KOPT-K1 (cell line): ENCODE results near the gene C4orf50.
"Not testable (repeated sequence)": the region's sequence is repeated elsewhere in the genome, so short reads cannot be mapped to it uniquely, and the experiment has no call there.

Source experiments
- H3K27ac ChIP-seq: fragments of 200-600 bp; sonication (generic); 2 replicates; pipeline ENCODE4 v1.5.1; 2016; ENCODE audit warnings: antibody characterized with exemption, mild to moderate bottlenecking, low read depth, low read length; ENCODE audit not compliant: poor library complexity, severe bottlenecking
- H3K36me3 ChIP-seq: fragments of 200-600 bp; sonication (generic); 2 replicates; pipeline ENCODE4 v1.5.1; 2017; ENCODE audit warnings: antibody characterized with exemption, mild to moderate bottlenecking, low read length, moderate library complexity; ENCODE audit not compliant: insufficient read depth
- H3K9me3 ChIP-seq: fragments of 200-600 bp; sonication (generic); 2 replicates; pipeline ENCODE4 v1.5.1; 2017; ENCODE audit warnings: antibody characterized with exemption, low read length, mild to moderate bottlenecking; ENCODE audit not compliant: insufficient read depth, poor library complexity, severe bottlenecking

C4orf50 gene

GRCh38 chr4:6011686-6012085, 6.5 kb downstream of the C4orf50 start:
- Histone ChIP-seq H3K9me3 (no peaks in the 10 kb centered on the region), H3K27ac (no peak overlapping the region)

GRCh38 chr4:6011271-6011671, 7.0 kb downstream of the C4orf50 start:
- Histone ChIP-seq H3K27ac (no peak overlapping the region), H3K36me3 (no peaks in the 10 kb centered on the region), H3K9me3 (no peaks in the 10 kb centered on the region)

More at GRCh38 chr4:6011686-6012085, 6.5 kb downstream of the C4orf50 start:
- no peaks in the 10 kb centered on the region for H3K36me3 ChIP-seq

- no peak overlapping the region for H3K27ac ChIP-seq
- H3K36me3 ChIP-seq: no peaks in the 10 kb centered on the region
- H3K9me3 ChIP-seq: no peaks in the 10 kb centered on the region
Measured at GRCh38 chr4:6010789-6011188, 7.4 kb downstream of the C4orf50 start.

DNA sequence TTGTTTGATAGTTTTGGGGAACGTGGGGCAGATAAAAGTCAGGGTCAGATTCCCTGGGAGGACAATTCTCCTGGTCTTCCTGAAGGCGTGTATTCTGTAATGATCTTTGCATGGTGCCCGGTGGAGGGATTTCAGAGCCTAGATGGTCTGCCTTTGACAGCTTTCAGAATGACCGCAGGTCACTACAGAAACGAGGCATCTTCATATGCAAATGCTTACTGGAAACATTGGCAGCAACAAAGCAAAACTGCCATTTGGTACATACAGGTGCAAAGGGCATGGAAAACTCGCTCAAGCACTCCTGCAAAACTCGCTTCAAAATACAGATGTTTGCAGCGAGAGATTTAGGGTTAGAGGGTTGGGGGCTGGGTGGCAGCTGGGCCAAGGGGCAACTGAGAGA, 8.8 kb downstream of the C4orf50 start:
- H3K27ac ChIP-seq: no peak overlapping the region
- no peaks in the 10 kb centered on the region for H3K36me3 ChIP-seq
- no peaks in the 10 kb centered on the region for H3K9me3 ChIP-seq

DNA sequence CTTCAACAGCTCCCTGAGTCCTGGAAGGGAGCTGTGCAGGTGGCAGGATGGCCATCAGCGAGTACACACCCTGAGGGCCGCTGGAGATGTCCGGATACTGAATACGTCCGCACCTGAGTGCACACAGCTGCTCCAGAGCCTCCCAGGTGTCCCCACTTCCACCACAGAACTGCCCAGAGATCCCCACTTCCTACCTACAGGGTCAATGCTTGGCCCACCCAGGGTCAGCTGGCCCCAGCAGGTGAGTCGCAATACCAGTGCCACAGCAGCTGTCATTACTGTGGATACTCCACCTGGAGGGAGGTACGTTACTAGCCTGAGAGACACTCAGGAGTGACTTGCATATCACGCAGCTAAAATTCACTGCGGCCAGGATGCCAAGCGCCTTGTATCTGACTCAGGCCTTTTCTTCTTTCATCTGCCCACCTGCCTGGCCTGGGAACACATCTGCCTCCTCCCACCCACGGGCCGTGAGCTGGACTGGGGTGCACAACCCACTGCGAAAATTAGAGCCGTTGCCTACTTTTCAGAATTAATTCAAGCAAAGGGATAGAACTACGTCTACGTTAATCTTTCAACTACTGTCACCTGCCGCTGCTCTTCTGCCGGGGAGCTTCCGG, 9.4 kb downstream of the C4orf50 start:
- Histone ChIP-seq H3K27ac (no peak overlapping the region), H3K9me3 (no peaks in the 10 kb centered on the region), H3K36me3 (no peaks in the 10 kb centered on the region)

- H3K27ac ChIP-seq: no peak overlapping the region
- no peaks in the 10 kb centered on the region for H3K9me3 ChIP-seq
- no peaks in the 10 kb centered on the region for H3K36me3 ChIP-seq
Measured at GRCh38 chr4:6008092-6008551, 10.1 kb downstream of the C4orf50 start.

DNA sequence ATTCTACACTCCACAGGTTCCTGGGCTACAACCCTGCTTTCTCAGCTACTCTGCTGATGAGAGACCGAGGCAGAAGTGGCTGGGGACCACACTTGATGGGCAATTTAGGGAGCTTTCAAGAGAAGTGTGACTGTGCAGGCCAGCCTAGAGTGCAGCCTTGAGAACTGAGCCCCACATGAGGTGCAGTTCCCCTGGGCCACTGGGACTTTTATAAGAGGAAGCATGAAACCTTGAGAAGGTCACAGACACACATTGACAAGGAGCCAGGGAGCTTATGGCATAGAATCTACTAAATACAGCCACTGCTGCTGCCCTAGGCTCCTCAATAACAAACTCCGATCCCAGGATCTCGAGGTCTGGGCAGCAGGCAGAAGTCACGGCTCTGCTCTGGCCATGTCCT, 13.1 kb downstream of the C4orf50 start:
- H3K9me3 ChIP-seq: no peaks in the 10 kb centered on the region
- H3K27ac ChIP-seq: no peak overlapping the region
- H3K36me3 ChIP-seq: no peaks in the 10 kb centered on the region

GRCh38 chr4:6003485-6003884, 14.7 kb downstream of the C4orf50 start:
- not testable (repeated sequence) for H3K36me3 ChIP-seq, H3K9me3 ChIP-seq, H3K27ac ChIP-seq

DNA sequence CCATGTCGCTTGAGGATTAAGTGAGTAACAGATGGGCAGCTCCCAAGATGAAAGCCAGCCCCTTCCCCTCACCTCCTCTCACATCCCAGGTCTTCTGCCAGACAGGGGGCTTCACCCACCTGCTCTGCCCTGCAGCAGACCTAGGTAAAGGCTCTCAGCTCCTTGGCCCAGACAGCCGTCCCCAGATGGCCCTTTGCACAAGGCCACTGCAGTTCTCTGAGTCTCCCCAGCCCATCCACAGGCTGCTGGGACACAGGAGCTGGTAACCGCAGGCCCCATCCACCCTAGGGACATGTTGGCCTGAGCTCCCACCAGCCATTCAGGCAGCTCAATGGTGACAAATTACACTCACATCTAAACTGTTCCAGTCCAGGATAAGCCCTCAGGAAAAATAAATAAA, 15.3 kb downstream of the C4orf50 start:
- Histone ChIP-seq H3K27ac (no peak overlapping the region), H3K9me3 (no peaks in the 10 kb centered on the region), H3K36me3 (no peaks in the 10 kb centered on the region)

DNA sequence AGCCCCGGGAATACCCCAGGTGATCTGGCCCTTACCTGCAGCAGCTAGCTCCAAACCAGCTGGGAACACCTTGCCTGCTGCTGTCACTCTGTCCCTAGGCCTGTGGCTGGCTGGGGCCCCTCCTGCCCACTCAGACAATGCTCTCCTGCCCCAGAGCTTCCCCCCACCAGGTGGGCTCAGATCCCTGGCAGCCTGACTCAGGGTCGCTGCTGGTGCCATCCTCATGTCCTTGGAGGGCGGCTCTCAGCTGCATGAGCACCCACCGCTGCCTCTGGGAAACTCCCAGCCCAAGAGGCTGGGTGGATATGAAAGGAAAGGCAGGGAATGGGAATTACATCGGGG, 15.8 kb downstream of the C4orf50 start:
- H3K36me3 ChIP-seq: no peaks in the 10 kb centered on the region
- no peak overlapping the region for H3K27ac ChIP-seq

DNA sequence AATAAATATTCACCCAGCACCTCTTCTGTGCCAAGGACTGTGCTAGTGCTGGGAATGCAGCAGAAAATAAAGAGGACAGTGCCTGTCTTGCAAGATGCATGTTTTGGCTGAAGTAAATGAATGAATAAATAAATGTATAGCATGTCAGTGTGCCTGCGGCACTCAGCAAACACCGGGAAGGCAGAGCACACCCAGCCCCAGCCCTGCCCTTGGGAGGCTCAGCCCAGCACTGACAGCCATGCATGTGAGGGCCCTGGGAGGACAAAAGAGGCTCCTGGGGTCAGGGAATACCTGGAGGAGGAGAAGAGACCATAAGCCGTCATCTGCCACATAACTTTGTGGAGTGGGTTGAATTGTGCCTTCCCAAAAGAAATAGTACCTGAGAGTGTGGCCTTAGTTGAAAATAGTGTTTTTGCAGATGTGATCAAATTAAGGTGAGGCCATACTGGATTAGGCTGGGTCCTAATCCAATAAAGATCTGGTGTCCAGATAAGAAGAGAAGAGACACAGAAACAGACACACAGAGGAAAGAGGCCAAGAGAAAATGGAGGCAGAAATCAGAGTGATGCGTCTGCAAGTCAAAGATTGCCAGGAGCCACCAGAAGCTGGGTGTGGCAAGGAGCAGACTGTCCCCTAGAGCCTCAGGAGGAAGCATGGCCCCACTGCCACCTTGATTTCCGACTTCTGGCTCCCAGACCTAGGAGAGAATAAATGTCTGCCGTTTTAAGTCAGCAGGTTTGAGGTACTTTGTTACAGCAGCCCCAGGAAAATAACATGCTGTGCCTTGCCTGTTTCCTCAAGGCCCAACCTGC, 16.3 kb downstream of the C4orf50 start:
- H3K27ac ChIP-seq: no peak overlapping the region
- H3K36me3 ChIP-seq: no peaks in the 10 kb centered on the region
- H3K9me3 ChIP-seq: no peaks in the 10 kb centered on the region

More for the DNA sequence above, 15.8 kb downstream of the C4orf50 start:
- H3K9me3 ChIP-seq: no peaks in the 10 kb centered on the region

GRCh38 chr4:5999830-6000365, 18.3 kb downstream of the C4orf50 start:
- Histone ChIP-seq H3K9me3 (no peaks in the 10 kb centered on the region), H3K27ac (no peak overlapping the region), H3K36me3 (no peaks in the 10 kb centered on the region)

DNA sequence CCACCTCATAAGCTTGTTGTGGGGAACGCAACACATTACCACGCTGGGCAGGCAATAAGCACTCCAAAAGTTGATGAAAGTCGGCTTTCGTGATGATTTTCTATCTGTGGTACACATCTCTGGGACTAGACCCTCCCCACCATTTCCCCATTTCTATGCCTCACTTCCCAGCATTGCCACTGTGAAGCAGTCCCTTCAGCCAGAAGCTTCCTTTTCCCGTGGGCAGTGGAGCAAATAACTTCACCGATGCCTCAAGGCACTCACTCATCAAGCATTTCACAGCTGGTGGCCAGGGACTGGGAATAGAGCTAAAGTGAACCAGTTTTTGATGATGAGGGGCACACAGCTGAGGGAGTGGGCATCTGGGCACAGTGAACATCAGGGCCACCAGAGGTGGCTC, 18.9 kb downstream of the C4orf50 start:
- Histone ChIP-seq H3K36me3 (no peaks in the 10 kb centered on the region), H3K27ac (no peak overlapping the region), H3K9me3 (no peaks in the 10 kb centered on the region)

DNA sequence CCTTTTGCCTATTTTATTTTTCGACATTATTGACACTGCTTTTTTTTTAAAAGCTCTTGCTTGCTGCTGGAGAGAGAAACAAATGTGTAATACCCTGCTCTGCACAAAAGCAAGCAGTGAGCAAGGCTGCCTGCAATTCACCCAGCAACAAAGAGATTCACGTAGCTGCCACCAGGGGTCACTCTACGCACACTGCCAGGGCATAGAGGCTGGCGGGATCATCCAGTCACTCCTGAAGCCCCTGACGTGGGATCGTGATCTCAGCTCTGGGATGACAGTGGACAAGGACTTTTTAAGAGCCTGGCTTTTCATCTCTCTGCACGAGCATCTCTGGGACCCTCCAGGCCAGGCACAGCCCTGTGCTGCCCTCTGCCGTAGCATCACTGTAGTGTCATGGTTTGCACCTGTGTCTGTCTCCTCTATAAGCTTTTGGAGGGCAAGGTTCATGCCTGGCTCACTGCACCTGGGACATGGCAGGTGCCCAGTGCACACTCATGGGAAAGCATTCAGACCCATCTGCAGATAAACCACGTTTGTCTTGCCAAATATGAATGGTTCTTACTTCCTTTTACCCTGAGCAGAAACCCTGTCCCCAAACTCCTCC, 19.8 kb downstream of the C4orf50 start:
- no peaks in the 10 kb centered on the region for H3K9me3 ChIP-seq
- H3K27ac ChIP-seq: no peak overlapping the region
- H3K36me3 ChIP-seq: no peaks in the 10 kb centered on the region

DNA sequence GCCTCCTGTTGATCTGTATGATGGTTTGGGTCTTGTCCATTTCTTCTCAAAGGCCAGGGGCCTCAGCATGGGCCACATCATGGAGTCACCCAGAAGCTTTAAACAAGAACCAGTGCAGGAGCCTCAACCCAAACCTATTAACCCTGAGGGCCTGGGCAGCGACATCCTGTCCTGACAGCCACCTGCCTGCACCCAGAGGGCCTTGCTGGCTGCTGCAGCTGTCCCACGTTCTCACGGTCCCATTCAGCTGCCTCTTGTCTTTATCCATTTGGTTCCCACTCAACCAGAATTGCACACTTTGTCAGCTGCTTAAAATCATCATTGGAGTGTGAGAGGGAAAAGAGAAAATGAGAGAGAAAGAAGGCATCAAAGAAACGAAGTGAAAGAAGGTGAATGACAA, 21.6 kb downstream of the C4orf50 start:
- Histone ChIP-seq H3K9me3 (no peaks in the 10 kb centered on the region), H3K36me3 (no peaks in the 10 kb centered on the region), H3K27ac (no peak overlapping the region)
